ENCODE measurements around the gene NCOA5.
A peak's percentile ranks its signal among the peaks of the same experiment; 100 is the strongest.

NCOA5 gene

GRCh38 chr20:46018112-46018511 lies 71.7 kb downstream of the NCOA5 start:
- DNase-seq (ENCODE audit: low spot score) (no peak), FAIRE-seq (no peak)

- no peak for FAIRE-seq
- DNase-seq (ENCODE audit: low spot score) = no peak
Observed at GRCh38 chr20:46017272-46017671, 72.5 kb downstream of the NCOA5 start.

DNA sequence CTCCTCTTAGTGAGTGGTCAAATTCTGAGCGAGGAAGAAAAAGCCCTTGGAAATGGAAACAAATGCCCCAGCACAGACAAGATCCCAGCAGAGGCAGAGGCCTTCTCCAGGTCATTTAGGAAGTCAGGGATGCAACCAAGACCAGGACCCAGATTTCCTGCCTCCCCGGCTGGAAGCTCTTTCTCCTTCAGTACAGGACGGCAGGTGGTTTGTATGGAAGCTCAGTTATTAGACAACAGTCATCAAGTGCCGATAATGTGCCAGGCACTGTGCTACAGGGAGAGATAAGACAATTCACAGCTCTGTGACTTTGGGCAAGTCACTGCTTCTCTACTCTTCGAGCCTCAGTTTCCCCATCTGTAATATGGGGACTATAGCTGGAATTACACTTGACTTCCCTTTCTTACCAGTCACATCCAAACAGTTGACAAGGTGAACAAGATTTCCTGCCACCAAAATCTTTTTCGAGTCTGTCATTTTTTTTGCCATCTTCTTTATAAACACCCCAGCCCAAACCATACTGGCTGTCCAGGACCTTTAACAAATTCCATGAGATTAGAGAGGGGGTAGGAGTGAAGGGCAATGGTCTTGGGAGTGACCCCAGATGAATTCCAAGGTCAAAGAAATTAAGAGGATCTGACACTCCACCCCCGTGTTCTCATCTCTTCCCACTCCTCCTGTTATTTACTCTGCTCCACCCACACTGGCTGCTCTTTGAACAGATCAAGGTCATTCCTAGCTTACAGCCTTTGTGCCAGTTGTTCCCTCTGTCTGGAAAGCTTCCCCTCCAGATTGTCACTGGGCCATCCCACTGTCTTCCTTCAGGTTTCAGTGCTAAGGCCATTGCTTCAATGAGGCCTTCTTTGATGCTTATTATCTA lies 75.0 kb downstream of the NCOA5 start:
- no peak for FAIRE-seq
- no peak for DNase-seq (ENCODE audit: low spot score)

GRCh38 chr20:46013829-46014516 lies 75.8 kb downstream of the NCOA5 start:
- DNase-seq (ENCODE audit: low spot score) (peak; percentile 33), FAIRE-seq (no peak)

GRCh38 chr20:46013322-46013828 lies 76.4 kb downstream of the NCOA5 start:
- no peak for FAIRE-seq
- DNase-seq (ENCODE audit: low spot score) = no peak

DNA sequence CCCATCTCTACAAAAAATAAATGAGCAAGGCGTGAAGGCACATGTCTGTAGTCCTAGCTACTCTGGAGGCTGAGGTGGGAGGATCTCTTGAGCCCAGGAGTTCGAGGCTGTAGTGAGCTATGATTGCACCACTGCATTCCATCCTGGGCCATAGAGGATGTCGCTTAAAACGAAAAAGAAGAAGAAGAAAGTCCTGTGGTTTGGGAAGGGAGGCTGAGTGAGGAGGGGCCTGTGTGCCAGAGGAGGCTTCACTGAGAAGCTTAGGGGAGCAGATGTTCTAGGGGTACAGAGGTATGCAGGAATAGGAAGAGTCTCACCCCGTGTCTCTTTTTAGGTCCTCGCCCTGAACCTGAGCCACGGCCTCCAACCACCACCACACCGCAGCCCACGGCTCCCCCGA lies 76.8 kb downstream of the NCOA5 start:
- DNase-seq (ENCODE audit: low spot score) (no peak), FAIRE-seq (no peak)

DNA sequence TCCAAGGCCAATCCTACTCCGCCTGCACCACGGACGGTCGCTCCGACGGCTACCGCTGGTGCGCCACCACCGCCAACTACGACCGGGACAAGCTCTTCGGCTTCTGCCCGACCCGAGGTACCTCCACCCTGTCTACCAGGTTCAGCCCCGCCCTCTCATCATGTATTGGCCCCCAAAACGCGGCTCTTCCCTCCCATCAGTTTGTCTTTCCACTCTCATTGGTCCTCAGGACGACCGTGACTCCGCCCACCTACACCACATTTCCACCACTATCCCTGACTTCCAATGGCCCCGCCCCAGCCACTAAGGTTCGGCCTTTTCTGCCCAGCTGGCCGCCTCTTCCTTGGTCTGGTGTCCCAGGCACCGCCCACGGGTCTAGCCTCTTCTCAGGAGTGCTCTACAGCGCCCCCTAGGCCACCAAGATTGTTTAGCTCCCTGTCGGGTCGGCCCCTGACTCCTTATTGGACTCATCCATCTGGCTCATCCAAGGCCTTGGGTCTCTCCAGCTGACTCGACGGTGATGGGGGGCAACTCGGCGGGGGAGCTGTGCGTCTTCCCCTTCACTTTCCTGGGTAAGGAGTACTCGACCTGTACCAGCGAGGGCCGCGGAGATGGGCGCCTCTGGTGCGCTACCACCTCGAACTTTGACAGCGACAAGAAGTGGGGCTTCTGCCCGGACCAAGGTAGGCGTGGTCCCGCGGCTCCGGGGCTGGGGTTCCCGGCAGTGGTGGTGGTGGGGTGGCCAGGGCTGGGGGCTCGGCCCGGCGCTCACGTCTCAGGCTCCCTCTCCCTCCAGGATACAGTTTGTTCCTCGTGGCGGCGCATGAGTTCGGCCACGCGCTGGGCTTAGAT lies 77.9 kb downstream of the NCOA5 start:
- DNase-seq (ENCODE audit: low spot score) (no peak), FAIRE-seq (no peak)

Measured in RCC 7860 (cell line).